HPDE6-E6E7 (cell line): ENCODE measurements around the gene RPLP1.
A peak's percentile ranks its signal among the peaks of the same experiment; 100 is the strongest.

Experiments
- DNase-seq: peaks from one replicate; pipeline ENCODE4 v3.0.0; 2011; ENCODE audit warnings: missing footprints; ENCODE audit errors: extremely low spot score

Gene RPLP1

DNA sequence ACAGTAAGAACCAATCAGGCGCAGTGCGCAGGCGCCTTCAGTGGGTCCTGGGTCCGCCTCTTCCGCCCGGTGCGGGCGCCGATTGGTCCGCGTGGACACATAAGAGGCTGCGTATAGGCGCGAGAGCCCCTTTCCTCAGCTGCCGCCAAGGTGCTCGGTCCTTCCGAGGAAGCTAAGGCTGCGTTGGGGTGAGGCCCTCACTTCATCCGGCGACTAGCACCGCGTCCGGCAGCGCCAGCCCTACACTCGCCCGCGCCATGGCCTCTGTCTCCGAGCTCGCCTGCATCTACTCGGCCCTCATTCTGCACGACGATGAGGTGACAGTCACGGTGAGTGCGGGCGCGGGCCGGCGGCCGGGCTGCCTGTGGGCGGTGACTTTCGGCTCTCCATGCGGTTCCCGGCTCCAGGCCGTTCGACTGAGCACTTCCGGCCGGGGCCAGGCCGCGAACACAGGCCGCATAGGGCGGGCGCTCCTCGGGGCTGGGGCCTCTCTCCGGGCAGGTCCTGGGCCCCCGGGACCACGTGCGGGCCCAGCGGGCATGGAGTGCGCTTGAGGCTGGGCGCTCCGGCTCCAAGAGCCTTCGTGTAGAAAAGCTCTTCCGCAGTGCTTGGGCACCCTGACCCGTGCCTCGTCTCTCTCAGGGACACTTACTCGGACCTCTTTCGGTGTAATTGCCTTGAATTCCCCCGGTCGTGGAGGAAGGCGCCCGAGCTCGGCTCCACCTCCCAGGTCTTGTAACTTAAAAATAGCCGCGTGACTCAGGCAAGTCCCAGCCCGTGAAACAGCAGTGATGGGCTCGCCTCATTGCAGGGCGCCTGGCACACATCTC, at the start of gene RPLP1:
Gene RPLP1, plus strand, starts transcription at position 127 of the 830 bp plus-strand sequence. Its CDS starts 131 bp downstream, at position 258.
- DNase-seq, result peak; percentile 88

DNA sequence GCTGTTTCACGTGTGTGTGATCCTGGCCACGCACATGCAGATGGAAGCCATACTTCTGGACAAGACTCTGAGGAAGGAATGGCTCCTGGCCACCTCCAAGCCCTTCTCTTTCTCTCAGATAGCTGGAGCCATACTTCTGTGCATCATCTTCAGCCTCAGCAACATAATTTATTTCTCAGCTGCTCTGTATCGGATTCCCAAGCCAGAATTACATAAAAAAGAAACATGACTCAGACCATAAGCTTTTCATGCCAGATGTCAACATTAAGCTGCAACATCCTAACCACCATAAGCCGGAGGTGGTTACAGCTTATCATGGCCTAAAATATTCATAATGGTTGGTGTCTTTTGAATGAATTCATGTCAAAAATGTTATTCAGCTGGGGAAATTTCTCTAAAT, 49.0 kb upstream of the RPLP1 start:
- DNase-seq, result no peak

DNA sequence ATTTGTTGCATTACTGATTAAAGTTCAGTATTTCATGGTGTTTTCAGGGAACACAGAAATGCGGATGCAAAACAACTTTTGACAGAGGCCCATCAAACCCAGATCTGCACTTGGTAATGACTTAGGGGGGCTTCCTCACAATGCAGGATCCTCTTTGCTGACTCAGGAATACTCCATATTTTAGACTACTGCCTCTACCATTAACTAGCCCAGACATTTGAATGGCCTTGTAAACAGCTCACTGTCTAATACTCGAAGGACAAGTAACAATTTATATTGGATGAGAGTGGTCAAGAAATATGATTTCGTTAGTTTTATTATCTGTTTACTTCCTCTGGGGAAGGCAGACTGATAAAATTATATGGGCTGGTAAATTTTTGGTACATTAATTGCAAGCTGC, 47.5 kb upstream of the RPLP1 start:
- no peak for DNase-seq

DNA sequence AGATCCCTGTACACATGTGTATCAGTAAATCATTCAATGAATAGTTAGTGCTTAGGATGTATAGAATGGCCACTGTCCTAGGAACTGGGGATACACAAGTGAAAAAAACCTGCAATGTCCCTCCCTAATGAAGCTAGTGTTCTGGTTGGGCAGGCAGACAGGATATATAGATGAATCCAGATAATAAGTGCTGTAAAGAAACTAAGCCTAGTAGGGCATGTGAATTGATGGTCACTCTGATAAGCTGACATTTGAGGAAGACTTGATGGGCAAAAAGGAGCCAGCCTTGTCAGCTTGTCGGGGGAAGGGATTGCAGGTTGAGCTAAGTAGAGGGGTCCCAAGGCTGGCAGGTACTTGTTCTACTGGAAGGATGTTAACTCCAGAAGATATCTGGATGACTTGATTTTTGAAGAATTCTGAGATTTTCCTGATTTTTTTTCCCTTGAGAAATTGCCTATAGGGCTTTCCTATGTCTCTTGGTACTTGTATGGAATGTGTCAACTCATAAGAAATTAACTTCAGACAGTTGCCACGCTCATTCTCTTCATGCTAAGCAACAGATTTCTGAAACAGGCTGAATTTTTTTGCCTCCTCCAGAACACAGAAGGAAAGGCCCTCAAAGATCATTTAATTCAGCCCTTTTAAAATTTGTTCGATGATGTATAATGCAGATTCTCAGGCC, 44.8 kb upstream of the RPLP1 start:
- no peak for DNase-seq

DNA sequence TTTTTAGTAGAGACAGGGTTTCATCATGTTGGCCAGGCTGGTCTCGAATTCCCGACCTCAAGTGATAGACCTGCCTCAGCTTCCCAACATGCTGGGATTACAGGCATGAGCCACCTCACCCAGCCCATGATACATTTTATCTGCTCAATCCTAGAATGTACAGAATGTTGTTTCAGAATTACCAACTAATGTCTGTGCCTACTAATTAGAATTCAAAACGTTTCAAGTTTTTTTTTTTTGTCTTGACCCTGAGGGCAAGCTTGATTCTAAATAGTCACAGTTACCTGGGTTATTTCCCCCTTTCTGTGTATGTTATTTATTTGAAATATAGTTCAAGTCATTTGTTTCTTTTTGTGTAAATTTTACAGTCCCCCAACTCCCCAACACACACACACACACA, 43.8 kb upstream of the RPLP1 start:
- no peak for DNase-seq

DNA sequence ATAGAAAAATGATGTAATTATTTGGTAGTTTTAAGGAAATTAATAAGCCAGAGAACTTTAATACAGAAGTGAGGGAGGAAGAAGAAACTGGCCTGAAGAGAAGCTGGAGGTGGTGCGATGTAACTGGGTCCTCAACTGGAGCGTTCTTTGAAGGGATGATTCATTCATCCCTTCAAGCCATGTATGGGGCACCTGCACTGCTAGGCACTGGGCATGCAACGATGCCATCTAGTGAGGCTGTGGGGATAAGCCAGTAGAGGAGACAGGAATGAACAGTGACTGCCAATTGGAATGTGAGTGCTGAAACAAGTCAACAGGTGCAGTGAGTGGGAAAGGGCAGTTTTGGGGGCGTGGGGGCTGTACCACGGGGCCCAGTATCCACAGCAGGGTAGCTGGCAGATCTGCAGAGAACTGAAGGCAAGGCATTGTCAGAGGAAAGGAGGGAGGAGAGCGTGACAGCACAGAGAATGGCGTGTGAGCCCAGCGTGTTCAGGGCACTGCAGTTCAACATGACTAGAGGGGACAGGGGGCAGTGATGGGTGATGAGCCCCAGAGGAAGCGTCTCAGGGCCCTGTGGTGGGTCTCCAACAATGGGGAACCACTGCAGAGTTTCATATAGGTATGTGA, 42.3 kb upstream of the RPLP1 start:
- DNase-seq, result peak; percentile 87

DNA sequence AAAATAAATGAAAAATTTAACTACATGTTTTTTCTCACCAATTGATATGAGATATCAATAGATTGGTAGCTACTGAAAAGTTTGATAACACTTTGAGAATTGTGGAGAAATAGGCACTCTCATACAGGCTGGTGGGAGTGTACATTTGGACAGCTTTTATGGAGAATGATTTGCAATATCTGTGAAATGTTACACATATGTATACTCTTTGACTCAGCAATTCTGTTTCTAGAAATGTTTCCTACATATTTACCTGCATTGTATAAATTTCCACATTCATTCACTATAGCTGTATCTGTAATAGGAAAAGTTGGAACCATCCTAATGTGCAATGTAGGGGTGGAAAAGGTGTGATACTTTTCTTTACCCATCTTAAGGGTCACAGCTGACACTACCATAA, 40.3 kb upstream of the RPLP1 start:
- no peak for DNase-seq

DNA sequence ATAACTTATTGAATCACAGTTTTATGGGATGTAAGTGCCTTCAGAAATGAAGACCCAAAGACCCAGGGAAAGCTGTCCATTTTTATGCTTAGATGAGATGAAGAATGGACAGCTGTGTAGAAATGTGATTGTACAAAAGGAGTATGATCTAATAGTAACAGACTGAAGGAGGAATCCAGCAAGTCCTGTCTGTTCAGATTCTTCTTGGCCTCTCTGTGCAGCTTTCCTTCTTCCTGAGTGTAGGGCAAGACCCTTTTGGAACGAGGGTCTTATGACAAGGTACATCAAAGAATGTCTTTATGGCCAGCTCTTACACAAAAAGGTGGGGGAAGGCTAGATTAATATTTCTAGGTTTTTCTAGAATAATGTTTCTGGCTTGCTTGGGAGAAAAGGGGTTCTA, 39.9 kb upstream of the RPLP1 start:
- DNase-seq, result no peak

DNA sequence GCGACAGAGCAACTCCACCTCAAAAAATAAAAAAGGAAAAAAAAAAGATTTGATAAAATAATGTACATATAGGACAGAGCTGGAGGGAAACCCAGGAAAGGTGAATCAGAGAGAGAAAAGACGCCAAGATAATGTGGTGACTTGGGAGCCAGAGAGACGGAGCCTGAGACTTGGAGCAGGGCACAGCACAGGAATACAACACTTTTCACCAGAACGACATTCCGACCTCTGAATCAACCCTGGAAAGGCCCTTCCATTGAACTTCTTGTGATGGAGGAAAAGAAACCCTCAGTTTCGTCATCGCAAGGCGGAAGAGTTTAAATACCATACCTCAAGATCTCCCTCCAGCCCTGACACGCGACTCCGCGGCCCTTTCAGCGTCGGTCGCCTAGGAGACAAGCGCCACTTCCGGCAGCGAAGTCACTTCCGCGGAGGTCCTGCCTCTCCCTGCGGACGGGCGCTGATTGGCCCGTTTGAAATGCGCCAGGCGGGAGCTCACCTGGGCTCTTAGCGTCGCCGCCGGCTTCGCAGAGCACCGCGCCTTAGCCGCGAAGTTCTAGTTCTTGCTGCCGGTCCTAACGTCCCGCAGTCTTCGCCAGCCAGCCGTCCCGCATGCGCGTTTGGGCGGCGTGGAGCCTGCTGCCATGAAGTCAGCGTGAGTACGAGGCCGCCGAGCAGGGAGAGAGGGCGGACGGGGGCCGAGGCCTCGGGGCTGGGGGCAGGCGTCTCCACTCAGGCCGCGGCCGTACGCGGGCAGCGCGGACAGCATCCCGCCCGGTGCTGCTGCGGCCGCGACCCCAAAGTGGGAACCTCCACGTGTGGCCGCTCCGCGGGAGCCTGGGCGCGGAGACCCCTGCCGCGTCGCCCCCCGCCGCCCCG, 38.6 kb upstream of the RPLP1 start, which contains the start of gene KIF23:
Gene KIF23, plus strand, starts transcription at position 528 of the 879 bp plus-strand sequence. Its CDS starts 117 bp downstream, at position 645.
- peak; percentile 98 for DNase-seq

DNA sequence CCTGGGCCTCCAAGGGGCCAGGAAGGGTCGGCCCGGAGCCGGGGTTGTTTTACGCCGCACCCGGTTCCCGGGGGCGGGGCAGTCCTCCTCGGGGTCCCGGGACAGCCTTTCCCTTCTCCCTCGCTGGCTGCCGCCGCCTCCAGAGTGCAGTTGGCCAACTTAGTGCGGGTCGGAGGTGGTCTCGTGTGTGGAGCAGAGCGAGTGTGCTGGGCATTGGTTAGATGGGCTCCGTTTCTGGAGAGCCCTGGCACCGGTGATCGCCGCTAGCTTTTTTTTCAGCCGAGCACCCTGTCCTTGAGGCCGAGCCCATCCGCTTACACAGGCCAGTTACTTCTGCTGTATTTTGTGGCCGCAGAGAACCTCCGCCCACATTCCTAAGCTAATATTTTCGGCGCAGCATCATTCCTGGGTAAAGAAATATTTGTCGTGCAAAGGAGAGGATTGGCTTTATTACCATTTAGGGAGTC, 37.9 kb upstream of the RPLP1 start:
- DNase-seq, result peak; percentile 56

DNA sequence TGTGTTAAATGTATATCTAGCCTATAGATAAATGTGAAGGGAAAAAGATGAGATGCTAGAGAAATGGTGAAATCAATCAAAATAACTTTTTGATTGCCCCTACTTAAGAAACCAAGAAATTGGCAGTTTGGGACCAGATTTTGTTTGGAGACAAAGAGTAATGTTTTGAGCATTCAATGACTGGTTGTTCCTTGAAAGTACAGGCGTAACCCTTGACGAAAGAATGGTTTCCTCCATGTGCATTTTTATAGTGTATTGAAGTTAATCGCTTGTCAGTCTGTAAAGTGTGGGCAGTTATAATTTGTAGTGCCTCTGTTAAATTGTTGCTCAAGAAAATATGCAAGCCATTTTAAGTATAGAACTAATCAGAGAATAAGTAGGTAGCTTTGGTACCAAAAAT, 37.2 kb upstream of the RPLP1 start:
- DNase-seq, result no peak

DNA sequence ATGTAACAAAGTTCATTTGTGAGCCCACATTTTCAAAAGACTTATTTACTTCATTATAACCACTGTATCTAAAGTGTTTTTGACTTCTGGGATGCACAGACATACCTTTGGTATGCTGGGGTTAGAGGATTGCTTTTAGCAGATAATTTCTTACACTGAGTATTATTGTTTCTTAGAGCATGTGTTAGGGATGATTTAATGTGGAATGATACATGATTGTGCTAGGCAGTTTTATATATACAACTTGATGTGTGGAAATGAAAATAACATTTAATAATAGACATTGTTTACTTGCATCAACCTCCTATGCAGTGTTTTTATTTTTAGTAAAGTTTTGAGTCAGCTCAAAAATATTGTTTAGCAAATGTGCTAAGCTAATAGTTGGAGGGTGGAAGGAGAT, 35.0 kb upstream of the RPLP1 start:
- no peak for DNase-seq

DNA sequence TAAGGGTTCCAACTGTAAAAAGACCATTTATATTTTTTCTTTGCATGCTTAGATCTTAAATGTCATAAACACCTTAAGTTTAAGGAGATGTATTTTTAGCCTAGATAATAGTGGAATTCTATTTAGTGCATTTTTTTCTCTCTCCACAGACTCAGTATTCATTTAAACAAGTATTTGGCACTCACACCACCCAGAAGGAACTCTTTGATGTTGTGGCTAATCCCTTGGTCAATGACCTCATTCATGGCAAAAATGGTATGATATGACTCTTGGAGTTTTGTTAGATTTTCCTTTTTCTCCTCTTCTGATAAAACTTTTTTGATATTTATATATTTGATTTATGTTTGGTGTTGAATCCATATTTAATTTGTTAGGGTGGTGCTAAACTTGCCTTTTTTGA, 31.1 kb upstream of the RPLP1 start:
- no peak for DNase-seq

DNA sequence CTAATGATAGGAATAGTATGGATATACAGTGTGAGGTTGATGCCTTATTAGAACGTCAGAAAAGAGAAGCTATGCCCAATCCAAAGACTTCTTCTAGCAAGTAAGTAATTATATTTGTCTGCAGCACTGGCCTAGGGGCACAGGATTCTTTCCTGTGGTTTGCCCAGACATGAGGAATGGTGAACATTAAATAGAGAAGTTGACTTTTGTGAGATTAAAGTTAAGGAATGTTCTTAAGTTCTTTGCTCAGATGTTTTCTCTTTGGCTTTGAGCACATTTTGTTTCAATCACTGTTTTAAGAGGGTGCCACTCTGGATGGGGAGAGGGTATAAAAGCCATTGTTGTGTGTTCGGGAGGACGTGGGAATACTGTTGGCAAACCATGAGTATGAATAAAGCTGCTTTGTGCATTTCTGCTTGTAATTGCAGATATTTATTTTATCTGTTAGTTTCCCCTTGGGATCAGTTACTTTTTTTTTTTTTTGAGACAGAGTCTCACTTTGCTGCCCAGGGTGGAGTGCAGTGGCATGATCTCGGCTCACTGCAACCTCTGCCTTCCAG, 30.2 kb upstream of the RPLP1 start:
- no peak for DNase-seq

DNA sequence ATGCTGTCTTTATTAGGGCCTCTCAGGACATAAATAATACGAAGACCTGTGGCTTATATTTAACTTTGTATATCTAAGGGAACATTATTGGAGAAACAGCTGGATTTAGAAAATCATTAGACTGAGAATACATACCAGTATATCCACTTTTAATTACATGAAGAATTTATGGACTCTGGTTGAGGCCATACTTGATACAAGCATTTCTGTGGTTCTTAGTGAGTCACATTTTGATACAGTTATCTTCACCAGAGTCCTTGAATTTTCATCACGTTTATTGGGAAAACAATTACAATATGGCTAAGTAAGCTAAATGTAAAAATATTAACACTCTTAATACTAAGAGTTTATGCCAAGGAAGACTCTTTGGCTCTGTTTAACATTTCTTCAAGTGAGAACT, 28.6 kb upstream of the RPLP1 start:
- no peak for DNase-seq

DNA sequence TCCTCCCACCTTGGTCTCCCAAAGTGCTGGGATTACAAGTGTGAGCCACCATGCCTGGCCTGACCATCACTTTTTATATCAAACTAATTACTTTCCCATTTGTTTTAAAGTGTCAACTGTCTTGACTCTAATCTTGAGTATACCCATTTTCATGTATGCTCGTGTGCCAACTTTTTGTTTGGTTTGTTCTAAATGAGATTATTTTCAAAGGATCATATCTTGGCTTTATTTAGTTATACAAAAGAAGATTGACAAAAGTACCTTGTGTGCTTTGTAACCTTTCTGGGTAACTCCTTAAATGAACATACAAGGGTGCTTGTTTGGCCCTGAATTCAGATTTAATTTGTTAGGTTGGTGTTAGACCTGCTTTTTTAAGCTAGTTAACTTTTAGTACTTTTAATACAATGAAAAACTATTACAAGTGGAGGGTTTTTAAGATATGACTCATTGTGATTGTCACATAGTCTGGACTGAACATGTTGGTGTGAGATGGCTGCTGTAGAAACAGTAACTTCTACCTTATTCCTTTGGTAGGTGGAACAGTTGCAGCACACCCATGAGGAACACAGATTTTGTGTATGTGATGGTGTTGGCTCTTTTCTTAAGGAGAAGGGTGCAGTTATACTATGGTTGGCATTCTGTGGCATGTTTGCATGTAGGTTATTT, 27.7 kb upstream of the RPLP1 start:
- DNase-seq, result no peak

DNA sequence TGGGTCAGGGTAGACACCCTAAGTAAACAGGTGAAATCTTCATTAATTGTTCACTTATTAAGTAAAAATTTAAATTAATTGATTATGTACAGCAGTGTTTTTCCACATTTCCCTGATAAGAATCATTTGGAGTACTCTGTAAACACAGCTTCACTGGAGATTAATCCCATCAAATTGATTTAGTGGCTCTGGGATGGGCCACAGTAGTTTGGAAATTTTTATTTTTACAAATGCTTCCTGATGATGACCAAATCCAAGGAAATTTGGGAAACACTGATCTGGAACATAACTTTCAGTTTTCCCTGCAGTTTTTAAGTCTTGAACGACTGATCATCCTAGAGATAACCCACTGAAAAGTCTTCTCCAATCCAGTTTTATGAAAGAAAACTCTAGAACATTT, 18.8 kb upstream of the RPLP1 start:
- no peak for DNase-seq

DNA sequence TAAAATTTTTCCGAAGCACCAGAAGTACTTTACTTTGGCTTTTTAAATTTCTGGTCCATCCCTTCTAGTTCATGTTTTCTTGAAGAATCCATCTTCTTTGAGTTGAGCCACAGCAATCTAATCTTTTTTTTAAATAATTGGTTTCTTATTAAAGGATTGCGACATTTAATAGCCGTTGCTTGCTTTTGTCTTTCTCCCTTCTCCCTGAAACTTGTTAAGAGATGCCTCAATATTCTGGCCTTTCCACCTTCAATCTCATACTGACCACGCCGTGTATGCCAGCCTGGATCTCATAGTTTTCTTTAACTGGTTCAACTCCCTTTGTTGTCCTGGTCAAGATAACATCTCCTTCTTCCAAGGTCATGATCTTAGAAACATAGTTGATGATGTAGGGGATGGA, 18.4 kb upstream of the RPLP1 start:
- DNase-seq, result no peak

DNA sequence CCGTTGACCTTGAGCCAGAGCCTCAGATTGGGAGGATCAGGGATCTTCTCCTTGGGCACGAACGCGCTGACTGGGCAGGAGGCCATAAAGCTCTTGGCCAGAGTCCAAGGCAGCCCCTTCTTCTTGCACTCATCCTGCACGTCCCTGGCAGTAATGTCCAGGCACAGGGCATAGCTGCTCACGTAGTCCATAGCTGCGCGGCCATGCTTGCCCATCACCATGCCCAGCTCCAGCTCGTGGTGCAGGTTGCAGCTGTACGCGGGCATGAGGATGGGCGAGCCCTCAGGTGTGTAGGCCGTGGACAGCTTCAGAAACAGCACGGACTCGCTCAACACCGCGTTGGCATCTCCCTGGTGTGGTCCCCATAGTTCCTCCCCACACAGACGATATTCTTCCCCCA, 17.9 kb upstream of the RPLP1 start:
- DNase-seq, result no peak

DNA sequence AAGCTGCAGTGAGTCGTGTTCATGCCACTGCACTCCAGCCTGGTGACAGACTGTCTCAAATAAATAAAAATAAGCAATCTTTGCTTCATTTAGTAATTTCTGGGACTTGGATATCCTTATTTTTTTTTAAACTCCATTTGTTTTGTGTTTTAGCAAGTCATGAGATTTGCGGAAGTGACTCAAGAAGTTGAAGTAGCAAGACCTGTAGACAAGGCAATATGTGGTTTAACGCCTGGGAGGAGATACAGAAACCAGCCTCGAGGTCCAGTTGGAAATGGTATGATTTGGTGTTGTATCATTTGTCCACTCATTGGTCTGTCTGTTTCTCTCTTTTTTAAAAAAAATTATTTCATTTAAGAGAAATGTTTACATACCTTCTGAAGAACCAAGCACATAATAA, 16.6 kb upstream of the RPLP1 start:
- DNase-seq, result no peak

DNA sequence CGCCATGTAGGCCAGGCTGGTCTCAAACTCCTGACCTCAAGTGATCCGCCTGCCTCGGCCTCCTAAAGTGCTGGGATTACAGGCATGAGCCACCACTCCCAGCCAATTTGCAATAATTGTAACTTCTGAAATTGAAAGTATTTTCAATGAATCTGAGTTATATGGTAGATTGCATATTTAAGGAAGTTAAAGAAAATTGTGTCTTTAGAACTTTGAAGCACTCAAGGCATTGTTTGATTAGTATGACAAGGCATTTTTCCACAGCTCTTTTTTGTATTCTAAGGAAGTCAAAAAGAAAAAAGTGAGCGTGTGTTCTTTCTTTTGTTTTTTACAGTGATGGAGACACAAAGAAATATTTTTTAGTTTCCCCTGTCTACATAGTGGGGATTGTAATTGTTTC, 15.7 kb upstream of the RPLP1 start:
- no peak for DNase-seq
